NCI-H69 (cell line): Measurements from ENCODE around the gene POU3F1.
"Not testable (repeated sequence)": the region's sequence is repeated elsewhere in the genome, so short reads cannot be mapped to it uniquely, and the experiment has no call there.

Experiments used
- DNase-seq: peaks from one replicate; lab custom pipeline; 2025; lab: John Stamatoyannopoulos, UW

POU3F1 gene

DNA sequence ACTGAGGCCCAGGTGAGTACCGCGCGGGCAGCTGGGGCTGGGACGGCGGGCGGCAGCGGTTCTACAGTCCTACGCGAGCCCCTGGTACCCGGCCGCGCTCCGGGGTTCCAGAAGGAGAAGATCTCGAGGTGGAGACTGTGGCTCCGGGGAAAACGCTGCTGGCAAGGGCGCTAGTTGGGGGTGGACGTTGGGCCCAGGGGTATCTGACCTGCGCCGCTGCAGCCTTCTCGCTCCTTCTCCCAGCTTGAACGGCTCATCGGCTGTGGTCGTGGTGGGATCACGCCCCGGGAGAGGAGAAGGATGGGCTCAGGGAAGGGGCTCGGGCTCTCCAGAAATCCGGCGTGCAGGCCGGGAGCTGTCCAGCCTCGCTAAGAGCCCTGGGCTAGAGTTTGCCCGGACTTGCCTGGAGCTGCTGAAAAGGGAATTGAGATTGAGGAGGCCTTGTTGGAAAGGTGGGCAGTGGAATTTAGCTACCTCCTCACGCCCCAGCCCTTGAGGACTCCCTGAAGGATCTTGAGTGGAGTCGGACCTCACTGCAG, 1.1 kb upstream of the POU3F1 start:
- DNase-seq, result no peak

DNA sequence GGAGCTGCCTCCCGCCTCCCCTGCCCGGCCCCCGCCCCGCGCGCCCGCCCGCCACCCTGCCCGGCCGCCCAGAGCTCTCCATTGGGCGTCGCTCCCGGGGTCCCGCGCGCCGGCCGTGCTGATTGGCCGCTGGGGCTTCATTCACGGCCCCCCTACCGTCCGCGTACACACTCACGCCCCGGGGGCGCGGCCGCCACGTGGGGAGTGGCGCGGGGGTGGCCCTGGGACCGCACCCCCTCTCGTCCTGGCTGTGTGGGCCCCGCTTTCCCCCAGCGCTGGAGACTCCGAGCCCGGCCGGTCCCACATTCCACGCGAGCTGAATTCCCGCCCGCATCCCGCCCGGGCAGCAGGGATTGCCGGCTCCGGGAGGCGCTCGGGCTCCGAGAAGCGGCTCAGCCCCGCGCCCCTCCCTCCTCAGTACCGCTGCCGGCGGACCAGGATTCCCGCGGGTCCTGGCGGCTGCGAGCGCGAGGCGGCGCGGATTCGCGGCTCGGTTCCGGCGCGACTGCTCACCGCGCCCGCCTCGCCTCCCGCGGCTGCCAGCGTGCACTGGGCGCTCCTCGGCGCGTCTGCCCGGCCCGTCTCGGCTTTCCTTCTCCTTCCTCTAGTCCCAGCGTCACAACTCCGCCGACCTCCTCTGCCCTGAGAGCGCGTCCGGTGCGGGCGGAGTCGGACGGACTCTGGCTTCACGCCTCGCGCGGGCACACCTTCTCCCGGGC, 450 bp upstream of the POU3F1 start:
- DNase-seq, result peak; percentile 91

DNA sequence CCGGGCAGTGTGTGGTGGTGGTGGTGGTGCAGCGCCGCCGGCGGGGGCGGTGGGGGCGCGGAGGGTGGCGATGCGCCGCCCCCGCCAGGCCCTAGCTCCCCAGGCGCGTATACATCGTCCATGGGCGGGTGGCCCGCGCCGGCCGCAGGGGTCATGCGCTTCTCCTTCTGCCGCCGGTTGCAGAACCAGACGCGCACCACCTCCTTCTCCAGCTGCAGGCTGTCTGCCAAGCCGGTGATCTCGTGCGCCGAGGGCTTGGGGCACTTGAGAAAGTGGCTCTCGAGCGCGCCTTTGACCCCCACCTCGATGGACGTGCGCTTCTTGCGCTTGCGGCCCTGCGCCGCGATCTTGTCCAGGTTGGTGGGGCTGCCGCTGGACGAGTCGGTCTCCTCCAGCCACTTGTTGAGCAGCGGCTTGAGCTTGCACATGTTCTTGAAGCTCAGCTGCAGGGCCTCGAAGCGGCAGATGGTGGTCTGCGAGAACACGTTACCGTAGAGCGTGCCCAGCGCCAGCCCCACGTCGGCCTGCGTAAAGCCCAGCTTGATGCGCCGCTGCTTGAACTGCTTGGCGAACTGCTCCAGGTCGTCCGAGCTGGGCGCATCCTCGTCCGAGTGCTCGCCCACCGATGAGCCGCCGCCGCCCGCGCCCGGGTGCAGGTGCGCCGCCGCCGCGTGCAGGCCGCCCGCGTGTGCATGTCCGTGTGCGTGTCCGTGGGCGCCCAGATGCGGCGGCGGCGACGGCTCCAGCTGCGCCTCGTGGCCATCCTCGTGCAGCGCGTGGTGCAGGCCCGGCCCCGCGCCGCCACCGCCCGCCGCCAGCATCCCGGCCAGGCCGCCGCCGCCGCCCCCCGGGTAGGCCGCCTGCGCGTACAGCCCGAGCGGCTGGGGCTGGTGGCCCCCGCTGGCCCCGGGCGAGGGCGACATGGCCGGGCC, 926 bp downstream of the POU3F1 start:
- DNase-seq, result peak; percentile 74

GRCh38 chr1:38044221-38045215, 2.1 kb downstream of the POU3F1 start:
- peak; percentile 31 for DNase-seq

DNA sequence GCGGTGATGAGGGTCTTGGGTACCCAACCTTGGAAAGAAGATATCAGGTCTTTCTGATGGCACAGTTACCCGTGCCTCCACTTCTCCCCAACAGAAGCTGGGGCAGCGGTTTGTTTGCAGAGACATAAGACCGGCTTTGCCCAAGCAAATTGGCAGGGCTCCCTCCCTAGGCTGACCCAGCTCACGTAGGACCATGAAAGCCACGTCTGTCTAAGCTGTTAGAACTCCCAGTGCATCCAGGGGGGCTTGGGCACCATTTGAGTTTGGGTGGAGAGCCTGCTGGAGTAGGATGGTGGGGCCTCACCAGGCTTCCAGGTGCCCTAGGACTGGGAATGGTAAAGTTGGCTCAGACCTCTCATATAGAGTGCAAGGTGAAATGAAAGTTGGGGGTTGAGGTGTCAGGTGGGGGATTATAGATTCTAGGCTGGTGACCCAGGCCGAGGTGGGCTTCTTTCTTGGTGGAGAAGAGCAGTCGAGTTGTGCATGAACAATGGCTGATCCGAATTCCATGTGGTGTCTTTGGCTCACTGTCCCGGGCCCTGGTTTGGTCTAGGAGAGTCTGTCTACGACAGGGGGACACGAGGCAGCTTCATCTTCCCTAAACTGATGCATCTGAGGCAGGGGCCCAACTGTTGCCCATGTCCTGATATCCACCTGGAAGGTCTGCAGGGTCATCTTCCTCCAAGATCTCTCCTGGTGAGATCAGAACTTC, 3.4 kb downstream of the POU3F1 start:
- no peak for DNase-seq

DNA sequence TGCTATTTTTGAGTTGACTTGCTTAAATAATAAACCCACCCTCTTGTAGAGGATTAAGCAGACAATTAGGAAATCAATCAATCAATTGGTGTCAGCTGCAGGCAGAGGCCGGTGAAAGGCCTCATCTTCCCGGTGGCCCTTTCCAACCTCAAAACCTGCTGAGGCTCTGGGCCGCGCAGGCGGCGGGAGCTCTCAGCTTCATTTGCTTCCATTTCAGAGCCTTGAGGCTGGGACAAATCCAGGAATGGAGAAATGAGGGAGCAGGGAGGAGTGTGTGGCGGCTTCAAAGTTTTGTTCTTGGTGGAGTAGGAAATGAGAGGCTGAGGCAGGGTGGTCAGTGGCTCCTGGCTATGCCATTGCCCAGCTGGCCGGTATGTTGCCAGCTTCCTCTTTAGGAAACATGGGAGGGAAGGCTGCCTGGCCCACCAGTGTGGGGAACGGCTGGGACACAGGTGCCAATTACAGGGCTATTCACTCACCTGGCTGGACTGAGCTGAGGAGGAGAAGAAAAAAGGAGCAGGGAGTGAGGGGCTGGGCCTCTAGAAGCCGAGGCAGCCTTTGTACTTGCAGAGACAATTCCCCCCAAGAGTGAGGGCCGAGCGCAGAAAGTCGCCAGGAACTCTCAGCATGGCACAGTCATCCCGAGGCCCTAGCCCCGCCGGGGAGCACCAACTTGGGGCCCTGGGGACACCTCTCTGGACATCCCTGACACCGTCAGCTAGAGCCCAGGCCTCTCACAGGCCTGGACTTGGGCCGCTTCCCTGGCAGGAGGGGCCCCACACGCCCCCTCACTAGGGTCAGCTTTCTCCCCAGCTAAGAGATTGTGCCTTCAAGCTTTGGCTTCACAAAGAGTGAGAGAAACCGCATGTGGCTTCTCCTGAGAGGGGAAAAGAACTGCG, 4.4 kb downstream of the POU3F1 start:
- DNase-seq, result no peak

DNA sequence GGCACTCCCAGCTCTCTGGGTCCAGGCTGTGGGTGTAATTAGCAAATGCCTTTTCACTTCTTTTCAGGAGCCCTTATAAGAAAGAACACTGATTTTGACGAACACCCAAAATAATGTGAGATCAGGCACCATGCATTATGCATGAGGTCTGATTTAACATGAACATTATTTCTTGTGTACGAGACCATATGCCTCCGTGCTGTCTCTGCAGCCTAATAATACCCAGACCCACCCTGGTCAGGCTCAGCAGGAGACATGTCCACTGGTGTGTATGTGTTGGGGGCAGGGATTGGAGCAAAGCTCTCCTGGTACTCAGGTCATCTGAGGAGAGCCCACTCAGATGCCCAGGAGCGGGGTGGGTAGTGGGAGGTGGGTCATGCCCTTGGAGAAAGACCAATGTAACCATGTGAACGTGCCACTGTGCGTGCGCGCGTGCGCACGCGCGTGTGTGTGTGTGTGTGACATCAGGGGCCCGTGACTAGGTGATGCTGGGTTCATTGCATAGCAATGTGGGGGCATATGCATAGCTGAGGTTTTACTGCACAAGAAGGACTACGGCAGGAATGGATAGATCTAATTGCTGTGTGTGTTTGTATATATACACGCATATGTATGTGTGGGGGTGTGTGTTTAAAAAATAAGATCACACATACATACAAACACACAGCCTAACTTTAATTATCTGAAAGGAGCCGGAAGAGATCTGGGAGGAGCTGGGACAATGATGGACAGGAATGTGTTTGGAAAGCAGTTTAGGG, 7.1 kb downstream of the POU3F1 start:
- DNase-seq, result no peak

DNA sequence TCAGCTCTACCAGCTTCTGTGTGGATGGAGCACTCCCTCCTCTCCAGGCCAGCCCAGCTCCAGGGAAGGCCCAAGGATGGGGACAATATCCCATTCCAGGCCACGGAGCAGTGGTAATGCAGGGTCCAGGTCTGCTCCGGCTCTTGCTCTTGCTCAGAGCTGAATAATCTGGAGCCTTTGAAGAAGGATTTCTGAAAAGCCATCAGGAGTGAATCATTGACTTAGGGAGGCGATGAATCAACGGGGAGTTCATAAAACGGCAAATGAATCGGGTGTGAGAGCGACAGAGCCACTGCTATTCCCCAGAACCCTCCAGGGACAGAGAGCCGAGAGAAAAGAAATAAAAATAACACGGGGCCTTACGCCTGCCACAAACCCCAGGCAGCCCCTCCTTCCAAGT, 7.7 kb downstream of the POU3F1 start:
- DNase-seq, result no peak

DNA sequence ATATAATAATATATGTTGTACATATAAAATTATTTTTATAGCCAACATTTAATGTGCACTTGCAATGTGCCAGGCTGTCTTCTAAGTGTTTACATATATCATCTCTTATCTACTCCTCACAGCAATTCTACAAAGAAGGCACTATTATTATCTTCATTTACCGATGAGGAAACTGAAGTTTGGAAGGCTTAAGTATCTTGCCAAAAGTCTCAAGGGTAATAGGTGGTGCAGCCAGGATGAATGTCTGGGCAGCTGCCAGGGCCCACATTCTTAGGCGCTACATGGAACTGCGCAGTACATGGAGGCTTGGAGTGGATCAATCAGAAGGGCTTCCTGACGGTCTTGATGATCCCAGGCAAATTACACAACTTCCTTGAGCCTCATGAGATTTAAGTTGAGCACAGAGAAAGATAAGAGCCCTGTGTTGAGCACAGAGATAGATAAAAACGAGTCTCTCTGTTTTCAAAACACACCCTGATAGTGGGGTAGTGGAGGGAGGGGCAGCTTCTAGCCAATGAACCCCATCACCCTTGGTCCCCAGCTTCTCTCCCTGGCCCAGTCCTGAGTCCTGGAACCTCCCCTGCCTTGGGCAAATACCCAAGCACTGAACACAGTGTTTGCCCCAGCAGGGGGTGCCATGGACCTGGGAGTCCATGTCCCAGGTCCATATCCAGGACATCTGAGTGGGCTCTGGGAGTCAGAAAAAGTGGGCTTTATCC, 9.2 kb downstream of the POU3F1 start:
- peak; percentile 1 for DNase-seq

GRCh38 chr1:38034871-38035270, 11.7 kb downstream of the POU3F1 start:
- no peak for DNase-seq

DNA sequence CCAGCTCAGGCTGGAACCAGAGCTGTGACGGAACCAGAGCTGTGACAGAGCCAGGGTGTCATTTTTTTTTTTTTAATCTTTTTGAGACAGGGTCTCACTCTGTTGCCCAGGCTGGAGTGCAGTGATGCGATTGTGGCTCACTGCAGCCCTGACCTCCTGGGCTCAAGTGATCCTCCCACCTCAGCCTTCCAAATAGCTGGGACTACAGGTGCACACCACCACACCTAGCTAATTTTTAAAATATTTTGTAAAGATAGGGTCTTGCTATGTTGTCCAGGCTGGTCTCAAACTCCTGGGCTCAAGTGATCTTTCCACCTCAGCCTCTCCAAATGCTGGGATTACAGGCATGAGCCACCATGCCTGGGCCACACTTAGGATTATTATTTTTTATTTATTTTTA, 13.6 kb downstream of the POU3F1 start:
- DNase-seq, result not testable (repeated sequence)

GRCh38 chr1:38031513-38031866, 15.1 kb downstream of the POU3F1 start:
- DNase-seq, result no peak

DNA sequence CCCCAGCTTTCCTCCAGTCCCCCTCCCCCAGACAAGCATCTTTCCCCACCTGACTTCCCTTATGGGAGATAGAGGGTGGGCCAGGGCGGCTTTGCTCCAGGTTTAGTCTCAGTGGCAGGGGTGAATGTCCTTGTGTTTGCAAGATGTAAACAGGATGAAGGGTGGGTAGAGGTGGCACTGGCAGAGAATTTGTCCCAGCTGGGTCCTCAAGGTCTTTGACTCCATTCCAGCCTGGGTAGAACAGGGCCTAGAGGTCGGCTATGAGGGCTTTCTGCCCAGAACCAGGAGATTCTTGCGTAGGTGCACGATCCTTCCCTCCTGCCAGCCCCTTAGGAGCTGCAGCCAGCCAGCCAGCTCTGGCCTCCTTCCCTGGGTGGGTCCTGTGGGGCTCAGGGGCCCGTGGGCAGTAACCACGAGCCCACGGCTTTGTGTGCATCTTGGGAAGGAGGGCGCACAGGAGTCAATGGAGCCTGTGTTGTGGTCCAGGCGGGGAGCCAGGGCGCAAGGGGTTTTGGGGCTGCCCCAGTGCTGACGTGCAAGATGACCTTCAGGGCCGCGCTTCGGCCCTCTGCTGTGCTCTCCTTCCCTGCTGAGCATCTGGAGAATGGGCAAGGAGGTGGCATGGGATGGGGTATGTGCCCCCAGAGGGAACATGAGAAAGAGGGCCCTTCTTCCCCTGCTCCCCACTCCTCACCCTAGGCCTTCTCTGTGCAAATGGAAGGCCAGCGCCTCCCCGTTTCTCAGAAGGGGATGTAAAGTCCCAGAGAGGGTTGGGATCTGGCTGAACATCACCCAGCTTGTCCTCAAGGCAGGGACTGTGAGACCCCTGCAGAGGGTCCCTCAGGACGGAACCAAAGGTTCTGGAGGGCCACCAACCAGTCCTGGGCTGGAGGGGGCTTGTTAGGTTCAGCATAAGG, 15.7 kb downstream of the POU3F1 start:
- no peak for DNase-seq

DNA sequence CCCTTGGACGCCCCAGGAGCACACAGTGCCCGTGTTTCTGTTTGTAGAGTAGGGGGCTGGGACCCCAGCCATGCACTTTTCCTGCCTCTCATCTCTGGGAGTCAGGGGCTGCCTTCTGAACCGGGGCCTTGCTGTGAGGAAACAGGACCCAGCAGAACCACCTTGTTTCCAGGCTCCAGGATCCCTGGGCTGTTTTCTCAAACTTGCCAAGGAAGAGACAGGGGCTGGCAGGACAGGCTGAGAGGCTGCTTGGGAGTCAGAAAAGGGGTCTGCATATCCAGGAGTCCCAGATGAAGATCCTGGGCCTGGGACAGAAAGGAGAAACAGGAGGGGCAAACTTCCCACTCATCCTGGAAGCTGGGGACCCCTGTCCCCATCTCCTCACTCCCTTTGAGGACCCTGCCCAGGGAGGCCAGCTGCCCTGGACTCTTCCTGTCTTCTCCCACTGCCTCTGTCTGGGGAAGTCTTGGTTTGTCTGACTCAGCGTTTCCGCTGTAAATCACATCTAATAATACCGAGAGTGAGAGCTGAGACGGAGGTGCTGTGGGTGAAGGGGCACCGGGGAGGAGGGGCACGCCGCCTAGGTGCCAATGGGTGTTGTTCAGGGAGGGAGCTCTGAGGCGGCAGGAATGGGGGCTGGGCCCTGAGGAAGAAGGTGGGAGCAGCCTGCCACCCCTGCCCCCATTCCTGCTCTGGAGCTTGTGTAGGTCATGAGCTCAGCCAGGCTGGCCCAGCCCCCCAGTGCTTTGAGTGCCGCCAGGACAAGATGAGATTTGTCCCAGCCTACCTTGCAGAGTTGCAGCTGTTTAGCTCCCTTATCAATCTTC, 16.7 kb downstream of the POU3F1 start:
- DNase-seq, result peak; percentile 31

DNA sequence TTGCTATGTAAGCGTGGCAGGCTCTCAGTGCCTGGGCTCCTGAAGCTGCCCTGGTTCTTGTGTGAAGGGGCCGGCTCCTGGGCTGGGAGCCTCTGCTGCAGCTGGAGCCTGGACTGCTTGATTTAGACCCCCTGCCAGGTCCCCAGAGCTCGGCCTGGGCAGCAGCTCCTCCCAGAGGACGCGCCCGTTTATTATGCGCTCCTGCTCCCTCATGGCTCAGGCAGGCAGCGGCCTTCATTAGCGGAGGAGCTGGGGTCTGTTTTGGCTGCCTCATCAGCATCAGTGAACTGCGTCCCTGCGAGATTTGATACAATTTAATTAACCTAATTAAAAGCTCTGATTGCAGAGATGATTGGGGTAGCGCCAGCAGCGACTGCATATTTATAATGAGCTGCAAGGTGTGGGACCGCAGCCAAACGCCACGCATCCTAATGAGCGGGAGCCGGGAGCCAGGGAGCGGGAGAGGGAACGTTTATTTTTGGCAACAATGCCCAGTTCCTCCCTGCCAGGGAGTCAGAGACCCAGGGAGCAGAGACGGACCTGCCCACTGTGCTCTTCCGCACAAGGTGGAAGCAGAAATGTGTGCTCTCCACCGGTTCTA, 17.4 kb downstream of the POU3F1 start:
- DNase-seq, result peak; percentile 85

- peak; percentile 50 for DNase-seq
These were observed 17.9 kb downstream of the POU3F1 start for GRCh38 chr1:38028671-38029070.
